Activated CD4-positive, alpha-beta T cell treated with anti-CD3 and anti-CD28 coated beads, Interleukin-10, Interleukin-2, amounts not matched to agents 100 ng/mL and 50 ng/mL, durations not matched to agents 16 hours and 8 hours (primary cell): Measurements from ENCODE around the gene TNFRSF19.
"Not testable (repeated sequence)": the region's sequence is repeated elsewhere in the genome, so short reads cannot be mapped to it uniquely, and the experiment has no call there.

ENCODE experiments used
- DNase-seq: peaks from one replicate; pipeline ENCODE4 v3.0.0-alpha.2; 2020

TNFRSF19 gene, protein sequence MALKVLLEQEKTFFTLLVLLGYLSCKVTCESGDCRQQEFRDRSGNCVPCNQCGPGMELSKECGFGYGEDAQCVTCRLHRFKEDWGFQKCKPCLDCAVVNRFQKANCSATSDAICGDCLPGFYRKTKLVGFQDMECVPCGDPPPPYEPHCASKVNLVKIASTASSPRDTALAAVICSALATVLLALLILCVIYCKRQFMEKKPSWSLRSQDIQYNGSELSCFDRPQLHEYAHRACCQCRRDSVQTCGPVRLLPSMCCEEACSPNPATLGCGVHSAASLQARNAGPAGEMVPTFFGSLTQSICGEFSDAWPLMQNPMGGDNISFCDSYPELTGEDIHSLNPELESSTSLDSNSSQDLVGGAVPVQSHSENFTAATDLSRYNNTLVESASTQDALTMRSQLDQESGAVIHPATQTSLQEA

DNA sequence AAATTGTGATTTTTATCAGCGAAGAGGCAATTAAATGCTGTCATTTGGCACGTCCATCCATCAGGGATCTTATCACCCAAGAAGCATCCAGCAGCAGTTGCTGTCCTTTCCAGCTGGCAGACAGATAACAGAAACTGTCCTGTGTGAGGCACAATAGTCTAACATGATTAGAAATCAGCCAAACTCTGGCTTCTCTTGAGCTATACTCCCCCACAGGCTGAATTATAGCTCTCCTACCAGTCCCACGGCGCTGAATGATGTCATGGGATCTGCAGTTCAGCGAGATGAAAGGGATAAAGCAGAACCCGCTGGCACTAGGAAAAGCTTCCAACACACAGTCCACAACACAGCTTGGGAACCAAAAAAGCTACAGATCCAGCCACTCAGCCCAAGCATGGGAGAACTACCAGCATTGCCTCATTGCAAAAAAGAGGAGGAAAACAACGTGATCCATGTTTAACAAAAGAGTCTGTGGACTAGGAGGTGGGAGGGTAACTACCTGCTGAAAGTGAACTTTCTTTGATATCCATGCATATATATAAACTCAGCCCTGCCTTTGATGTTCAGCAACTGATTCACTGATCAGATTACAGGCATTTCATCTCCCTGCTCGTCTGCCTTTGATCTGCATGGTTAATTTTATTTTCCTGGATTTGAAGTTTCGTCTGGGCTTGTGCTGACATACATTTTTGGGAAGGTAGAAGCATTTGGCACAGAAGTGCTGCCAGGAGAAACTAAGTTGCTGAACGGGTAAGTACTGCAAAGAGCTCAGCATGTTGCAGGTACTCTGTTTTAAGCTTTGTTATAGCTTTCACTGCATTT is at the start of gene TNFRSF19:
Gene TNFRSF19 (plus strand): TSS at position 314 of the 822 bp plus-strand sequence. CDS start 19,772 bp downstream, outside the sequence.
- DNase-seq, result no peak

DNA sequence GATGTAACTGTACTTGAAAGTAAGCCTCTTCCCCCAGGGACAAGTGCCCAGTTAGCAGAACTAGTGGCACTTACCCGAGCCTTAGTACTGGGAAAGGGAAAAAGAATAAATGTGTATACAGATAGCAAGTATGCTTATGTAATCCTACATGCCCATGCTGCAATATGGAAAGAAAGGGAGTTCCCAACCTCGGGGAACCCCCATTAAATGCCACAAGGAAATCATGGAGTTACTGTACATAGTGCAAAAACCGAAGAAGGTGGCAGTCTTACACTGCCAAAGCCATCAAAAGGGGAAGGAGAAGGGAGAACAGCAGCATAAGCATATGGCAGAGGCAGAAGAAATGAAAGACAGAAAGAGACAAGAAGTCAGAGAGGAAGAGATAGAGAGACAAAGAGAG is 40.3 kb upstream of the TNFRSF19 start:
- not testable (repeated sequence) for DNase-seq

GRCh38 chr13:23531446-23531845 is 38.8 kb upstream of the TNFRSF19 start:
- no peak for DNase-seq

GRCh38 chr13:23534090-23534489 is 36.1 kb upstream of the TNFRSF19 start:
- DNase-seq, result no peak

- no peak for DNase-seq
These were observed 28.9 kb upstream of the TNFRSF19 start for GRCh38 chr13:23541221-23541824.

DNA sequence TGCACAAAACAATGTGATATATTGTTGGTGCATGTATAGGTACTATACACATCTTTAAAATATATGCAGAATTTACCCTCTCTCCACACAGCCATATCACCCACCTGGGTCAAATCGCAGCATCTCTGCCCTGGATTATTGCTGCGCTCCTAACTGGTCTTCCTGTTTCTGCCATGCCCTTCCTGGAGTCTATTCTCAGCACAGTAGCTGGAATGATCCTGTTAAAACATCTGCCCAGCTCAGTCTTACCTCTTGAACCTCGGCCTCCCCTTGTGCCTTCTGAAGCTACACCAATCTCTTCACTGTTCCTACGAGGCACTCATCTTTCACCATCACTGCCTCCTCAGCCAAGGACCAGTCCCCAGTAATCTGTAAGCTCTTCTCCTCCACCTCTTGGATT is 25.5 kb upstream of the TNFRSF19 start:
- no peak for DNase-seq

GRCh38 chr13:23547000-23547590 is 23.1 kb upstream of the TNFRSF19 start:
- DNase-seq, result no peak

DNA sequence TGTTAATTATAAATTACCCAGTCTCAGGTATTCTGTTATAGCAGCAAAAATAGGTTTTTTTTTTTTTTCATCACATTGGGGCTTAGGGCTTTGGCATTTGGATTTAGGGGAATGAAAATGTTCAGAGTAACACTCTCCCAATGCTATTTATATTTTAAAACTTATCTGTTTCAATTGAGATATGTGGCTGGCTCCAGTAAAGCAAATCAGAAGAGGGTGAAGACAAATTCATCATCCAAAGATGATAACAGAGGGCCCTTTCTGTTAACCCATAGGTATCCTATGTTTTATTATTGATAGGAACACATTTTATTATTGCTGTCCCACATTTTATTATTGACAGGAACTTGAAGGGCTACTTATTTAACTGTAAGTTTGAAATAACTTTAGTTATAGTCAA is 20.5 kb upstream of the TNFRSF19 start:
- DNase-seq, result no peak

- no peak for DNase-seq
These were observed 20.0 kb upstream of the TNFRSF19 start for GRCh38 chr13:23550163-23550562.

DNA sequence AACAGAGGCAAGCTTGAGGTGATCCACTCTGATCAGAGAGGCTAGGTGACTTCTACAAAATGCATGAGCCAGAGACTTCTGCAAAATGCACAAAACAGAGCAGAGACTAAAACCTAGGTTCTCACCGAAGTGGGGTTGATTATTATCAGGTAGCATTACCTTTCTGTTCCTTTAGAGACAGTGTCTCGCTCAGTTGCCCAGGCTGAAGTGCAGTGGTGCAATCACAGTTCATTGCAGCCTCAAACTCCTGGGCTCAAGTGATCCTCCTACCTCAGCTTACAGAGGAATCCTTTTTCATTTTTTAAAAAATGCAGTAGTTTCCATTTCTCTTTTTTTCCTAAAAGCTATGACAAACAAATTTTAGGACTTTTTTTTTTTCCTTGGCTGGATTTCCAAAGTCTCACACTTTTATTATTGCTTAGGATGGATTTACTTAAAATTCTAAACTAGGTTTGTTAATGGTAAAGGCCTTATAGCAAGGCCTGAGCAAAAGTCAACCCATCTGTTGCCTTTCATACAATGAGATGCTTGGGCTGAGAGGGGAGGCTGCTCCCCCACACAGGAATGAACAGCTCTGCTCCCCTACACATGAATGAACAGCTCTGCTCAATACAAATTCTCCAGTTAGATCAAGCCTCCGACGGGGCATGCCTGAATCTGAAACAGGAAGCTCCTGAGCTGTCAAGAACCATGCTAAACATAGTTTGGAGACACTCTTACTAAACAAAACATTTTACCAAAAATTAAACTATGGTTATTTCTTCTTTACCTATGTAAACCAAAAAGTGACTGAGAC is 18.8 kb upstream of the TNFRSF19 start:
- DNase-seq, result no peak

- no peak for DNase-seq
These were observed 18.0 kb upstream of the TNFRSF19 start for GRCh38 chr13:23552171-23552570.

DNA sequence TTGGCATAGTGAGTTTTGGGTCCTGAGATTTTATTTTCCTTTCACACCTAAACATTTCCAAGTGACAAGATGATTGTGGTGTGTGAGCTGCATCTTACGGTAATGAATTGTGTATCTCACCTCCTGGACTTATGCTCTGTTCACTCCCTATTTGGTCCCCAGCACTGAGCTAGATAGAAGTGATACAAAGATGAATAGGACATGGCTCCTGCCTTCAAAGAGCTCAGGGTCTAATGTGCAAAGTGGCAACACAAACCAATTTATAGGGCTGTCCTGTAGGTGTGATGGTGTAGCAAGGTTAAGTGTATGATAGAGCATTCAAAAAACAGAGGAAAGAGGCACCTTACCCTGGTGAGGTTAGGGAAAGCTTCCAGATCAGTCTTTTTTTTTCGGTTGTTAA is 17.6 kb upstream of the TNFRSF19 start:
- DNase-seq, result no peak

DNA sequence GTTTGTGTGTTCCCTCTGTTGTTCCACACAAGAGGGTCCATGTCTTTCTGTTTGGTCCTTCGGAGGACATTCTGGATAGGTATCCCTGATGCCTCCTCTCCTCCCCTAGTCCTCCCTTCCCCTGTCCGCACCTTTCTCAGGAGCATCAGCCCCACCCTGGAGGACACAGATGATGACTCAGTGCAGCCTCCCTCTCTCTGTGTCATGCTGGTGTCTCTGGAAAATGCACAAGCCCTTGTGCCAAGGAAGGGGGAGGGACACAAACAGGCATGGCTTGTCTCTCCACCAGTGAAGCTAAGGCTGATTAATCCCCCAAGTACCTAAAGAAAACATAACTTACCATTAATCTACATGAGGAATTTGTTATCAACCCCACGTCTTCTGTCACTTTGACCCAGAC is 16.2 kb upstream of the TNFRSF19 start:
- DNase-seq, result no peak

- DNase-seq, result no peak
These were observed 13.2 kb upstream of the TNFRSF19 start for GRCh38 chr13:23557043-23557442.

- DNase-seq, result no peak
These were observed 12.5 kb upstream of the TNFRSF19 start for GRCh38 chr13:23557733-23558132.

GRCh38 chr13:23558675-23559536 is 11.3 kb upstream of the TNFRSF19 start:
- peak; percentile 24 for DNase-seq

DNA sequence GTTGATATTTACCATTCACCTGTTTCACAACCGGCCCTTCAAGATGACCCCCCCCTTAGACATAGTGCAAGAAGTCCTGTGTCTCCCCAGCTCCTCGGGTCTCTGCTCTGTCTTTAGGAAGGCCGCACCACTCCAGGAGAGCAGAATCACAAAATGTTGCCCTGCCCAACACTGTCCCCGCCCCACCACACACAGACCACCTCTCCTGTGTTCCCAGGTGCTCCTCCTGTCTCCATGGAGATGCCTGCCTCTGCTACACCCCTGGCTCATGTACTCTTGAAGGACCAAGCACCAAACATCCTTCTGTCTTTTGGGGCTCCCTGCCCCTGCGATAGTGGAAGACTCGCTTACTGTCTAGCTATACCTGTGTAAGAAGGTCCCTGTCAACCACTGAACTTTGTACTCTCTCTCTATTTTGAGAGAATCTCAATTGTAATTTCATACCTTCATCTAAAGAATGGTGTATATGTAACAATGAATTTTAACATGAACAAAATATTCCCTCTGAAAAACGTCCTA is 9.6 kb upstream of the TNFRSF19 start:
- no peak for DNase-seq

DNA sequence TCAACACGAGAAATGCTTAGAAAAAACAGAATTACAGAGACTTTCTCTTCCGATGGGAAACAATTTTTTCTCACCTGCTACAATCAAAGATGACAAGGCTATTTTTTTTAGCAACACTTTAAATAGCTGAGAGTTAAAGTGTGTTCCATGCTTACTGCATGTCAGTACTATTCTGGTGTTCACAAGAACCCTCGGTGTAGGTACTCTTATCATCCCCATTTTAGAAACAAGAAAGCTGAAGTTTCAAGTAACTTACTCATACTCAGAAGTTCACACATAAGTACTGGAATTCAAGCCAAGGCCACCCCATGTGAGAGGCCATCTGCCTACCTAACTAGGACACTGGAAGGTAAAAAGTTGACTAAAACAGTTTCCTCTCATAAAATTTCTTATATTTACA is 9.0 kb upstream of the TNFRSF19 start:
- no peak for DNase-seq

DNA sequence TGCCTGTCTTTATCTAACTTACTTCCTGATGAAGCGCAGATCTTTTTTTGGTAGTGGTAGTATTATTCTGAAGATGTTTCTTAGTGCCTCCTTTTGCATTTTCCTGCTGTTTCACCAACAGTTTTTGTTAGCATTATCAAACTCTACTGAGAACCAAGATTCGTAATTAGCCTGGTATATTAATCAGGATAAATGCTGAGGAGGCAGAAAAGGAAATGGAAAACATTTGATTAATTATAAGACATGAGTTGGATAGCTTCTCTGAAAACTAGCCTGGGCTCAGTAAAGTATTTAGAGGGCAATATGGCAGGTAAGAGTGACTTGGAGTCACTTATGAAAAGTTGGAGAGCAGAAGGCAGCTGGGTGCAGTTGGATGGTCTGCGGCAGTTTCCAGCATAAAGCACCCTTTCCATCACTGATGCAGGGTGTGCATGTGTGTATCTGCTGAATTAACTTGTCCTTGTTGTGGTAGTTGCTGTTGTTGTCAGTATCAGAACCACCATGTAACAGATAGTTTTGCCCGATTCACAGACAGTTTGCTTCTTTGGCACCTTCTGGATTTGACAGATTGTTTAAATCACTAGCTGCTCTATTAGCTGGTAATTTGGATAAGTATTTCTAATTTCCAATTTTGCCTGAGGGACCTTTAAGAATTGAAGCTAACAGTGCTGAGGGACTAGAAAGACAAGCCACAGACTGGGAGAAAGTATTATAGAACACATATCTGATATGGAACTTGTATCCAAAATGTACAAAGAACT is 6.9 kb upstream of the TNFRSF19 start:
- no peak for DNase-seq

- no peak for DNase-seq
These were observed 2.2 kb upstream of the TNFRSF19 start for GRCh38 chr13:23567906-23568460.
